ENCODE measurements around the gene GALNT18.

The GALNT18 gene

GRCh38 chr11:11586465-11586864 lies 35.3 kb downstream of the GALNT18 start:
- DNase-seq, result no peak

GRCh38 chr11:11584937-11585336 lies 36.9 kb downstream of the GALNT18 start:
- no peak for DNase-seq

DNA sequence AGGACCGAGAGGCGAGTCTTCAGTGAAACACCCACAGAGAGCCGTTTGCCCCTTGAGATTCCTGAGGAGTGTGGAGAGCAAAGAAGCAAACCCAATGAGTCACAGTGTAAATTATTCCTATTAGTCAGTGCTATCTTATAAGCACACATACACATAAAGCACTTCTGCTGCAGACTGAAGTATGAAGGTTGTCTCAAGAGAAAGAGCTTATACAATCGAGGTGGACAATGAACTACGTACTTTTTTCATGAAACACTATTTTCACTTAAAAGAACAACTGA lies 37.3 kb downstream of the GALNT18 start:
- DNase-seq, result no peak

GRCh38 chr11:11583801-11584529 lies 37.8 kb downstream of the GALNT18 start:
- DNase-seq, result no peak

DNA sequence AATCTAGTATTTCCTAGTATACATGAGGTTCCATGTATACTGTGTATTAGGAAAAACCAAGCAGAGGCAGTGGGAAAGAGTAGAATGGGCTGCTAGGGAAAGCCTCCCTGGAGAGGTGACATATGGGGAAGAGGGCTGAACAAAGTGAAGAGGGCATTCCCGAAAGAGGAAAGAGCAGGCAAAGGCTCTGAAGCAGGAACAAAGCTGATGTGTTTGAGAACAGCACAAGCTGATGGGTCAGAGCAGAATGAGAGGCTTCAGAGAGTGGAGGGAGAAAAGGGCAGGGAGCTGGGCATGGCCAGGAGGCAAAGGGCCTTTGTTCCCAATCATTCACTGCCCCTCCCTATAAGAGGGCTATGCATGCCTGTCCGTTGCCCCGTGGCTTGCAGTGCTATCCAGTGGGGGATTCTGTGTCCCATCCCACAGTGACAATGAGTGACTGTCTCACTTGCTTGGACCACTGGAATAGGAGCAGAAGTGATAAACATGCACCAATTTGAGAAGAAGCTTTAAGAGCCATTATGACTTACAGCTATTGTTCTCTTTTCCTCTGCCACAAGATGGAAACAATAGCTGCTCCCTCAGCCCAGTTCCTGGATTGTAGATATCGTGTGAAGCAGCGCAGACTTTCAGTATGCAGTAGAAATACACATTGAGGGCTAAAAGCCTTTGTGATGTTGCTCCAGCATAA lies 39.6 kb downstream of the GALNT18 start:
- DNase-seq, result no peak

DNA sequence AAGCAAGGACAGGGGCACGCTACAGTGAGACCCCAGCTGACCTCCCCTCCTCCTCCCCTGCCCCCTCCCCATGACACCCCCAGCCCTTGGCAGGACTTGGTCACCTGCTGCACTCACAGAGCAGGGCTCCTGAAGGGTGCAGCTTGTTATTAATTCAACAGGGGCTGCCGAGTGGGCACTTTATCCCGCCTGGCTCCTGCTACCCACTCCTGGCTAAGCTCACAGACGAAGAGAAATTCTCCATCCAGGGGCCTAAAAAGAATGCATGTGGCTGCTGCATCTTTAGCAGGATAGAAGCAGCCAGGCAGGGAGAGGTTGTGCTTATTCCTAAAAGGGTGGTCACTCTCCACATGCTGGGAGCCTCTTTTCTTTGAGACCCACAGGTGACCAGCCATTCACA lies 40.3 kb downstream of the GALNT18 start:
- no peak for DNase-seq

DNA sequence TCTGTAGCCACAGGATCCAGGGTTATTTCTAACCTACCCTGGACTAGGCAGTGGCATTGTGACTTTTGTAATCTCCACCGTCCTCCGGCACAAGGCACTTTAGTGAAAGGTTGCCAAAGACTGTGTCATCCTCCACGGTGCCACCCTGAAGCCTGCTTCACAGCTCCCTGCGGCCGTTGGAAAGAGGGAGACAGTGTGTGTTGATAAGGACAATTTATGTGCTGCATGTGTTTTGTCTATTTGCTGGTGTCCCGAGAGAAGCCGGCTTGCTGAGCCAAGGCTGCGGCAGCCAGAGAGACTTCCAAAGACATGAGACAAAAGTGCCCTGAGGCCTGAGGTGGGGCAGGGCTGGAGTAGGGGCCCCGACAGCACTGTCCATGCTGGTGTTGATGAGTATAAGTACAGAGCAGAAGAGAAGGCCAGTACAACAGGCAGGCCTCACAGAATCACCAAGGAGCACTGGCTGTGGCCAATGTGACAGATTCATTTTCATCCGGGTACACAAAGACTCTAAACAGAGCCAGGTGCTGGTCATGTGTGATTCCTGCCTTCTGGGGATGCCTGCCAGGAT lies 40.9 kb downstream of the GALNT18 start:
- no peak for DNase-seq

GRCh38 chr11:11580012-11580411 lies 41.8 kb downstream of the GALNT18 start:
- no peak for DNase-seq

DNA sequence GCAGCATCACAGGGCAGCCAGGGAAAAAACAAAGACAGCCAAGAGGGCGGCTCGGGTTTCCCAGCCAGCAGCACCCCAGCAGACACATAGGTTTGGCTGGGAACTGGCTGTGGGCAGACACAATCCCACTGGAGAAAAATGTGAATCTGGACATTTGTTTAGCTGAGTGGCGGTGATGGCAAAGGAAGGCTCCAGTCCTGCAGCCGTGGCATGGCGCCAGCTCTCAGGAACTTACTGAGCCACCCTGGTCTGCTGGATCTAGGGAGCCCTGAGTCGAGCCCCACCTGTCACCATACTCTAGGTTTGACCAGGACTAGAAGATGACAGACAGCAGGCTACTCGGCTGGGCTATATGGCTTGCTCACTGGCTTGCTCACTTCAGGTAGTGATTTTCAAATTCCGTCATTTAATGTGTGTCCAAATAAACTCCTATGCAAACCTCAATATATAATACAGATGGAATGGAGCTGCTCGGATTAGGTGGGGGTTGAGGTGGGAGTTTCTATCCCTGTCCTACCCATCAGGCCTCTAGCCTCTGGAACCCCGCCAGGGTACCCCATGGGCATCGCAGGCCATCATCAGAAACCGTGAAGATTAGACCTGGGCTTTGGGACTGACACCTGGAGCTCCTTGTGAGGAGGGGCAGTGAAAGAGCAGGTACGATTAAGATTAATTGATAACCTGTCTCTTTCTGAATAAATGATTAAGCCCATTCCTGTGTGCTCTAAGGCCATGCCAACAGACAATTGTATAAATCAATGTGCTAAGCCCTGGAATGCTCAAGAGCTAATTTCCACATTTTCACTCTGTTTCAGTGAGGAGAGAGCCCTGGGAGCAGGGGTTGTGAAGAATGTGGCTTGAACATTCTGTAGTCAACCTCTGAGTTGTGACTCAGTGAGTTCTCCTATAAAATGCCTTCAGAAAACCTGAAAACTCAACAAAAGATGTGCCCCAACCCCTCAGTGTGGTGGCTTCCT lies 42.5 kb downstream of the GALNT18 start:
- DNase-seq, result no peak

- DNase-seq, result no peak
These were observed 43.6 kb downstream of the GALNT18 start for GRCh38 chr11:11577932-11578911.

DNA sequence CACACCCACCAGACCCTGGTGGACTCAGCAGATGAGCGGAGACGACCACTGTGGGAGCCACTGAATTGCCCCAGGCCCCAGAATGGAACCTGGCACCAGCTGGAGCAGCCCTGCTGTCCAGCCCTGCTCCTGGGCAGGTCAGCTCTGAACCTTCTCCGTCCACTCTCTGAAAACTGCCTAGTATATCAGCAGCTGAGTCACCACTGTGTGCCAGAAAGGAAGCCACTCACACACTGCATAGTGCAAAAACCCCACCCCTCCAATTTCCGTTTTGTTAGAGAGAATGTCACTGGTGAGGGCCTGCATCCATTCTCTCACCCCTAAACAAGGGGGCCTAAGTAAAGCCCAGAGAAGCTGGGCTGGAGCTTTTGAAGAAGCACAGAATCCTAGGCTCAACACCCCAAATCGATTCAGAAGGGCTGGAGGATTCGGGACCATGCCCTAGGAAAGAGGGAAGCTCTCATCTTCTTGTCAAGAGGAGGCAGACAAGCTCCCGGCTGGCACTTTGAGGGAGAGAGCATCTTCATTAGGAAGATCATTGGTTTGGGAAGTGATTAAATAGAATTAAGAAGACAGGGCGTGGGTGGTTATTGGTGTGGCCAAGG lies 44.5 kb downstream of the GALNT18 start:
- DNase-seq, result no peak

GRCh38 chr11:11574373-11575287 lies 47.2 kb downstream of the GALNT18 start:
- DNase-seq, result no peak

DNA sequence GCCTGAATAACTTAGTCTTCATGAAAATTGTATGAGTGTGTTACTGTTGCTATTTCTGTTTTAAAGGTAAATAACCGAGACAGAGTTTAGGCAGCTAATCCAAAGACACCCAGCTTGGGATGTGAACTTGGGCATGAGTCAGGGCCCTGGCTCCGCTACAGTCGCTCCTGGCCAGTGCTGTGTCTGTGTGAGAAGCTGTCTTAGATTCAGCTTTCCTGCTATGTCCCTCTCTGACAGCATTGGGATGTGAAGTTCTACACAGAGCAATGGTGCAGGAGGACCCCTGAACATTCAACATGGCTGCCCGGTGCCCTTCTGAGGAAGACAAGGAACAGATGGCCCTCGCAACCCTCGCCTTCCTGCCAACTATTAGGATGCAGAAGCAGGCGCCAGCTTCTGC lies 49.4 kb downstream of the GALNT18 start:
- DNase-seq, result no peak

- no peak for DNase-seq
These were observed 49.9 kb downstream of the GALNT18 start for GRCh38 chr11:11571893-11572292.

DNA sequence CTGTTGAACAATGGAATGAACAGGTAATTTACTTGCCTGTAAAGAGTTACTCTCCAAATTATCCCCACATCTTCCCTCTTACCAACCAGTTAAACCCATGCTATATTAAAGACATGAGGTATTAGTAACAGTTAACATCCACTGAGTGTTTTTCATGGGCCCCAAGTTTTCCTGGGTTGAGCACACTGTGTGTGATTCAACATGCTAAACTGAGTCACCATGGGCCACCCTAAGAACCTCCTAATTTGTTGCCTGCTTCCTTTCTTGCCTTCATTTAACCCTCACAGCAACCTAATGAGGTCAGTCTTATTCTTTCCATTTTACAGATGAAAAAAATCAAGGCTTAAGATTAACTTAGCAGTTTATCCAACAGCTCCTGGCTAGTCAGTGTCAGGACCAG lies 51.0 kb downstream of the GALNT18 start:
- DNase-seq, result no peak

DNA sequence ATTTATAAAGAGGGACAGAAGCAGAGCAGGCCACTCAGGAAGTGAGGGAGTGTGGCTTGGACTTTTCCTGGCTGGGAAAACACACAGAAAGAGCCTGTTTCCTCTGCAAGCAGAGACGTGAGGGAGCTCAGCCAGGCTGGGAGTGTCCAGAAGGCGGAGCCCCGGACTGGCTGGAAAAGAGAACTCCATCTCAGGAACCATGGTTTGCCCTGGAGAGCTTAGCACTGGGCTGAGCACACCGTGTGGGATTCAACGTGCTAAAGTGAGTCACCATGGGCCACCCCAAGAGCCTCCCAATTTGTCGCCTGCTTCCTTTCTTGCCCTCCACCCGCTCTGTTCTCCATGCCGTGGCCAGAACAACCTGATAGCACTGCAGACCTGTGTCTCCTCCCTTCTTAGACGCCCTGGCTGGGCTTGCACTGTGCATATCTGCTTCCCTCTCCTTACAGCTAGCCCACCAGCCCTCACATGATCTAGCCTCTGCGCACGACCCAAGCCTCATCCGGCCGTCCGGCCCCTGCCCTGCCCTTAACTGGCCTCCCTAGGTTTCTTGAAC lies 51.8 kb downstream of the GALNT18 start:
- DNase-seq, result no peak

- no peak for DNase-seq
These were observed 53.1 kb downstream of the GALNT18 start for GRCh38 chr11:11568651-11569229.

GRCh38 chr11:11567936-11568650 lies 53.7 kb downstream of the GALNT18 start:
- DNase-seq, result no peak

- DNase-seq, result no peak
These were observed 56.2 kb downstream of the GALNT18 start for GRCh38 chr11:11565636-11566035.
